Lower lobe of right lung (tissue), 2 donors: ENCODE measurements around the gene PDGFB. TPM values are rescaled to one million over a fixed set of nuclear protein-coding genes. Genes with fewer than 3 reads are reported as not detected.

Experiments
- ATAC-seq, 2 donors: fragments of 200-7000 bp; cut with Tn5 transposase; one replicate each; pipeline ENCODE4 v1.9.1; 2020 to 2022; ENCODE audit warnings: mild to moderate bottlenecking in 2 of 2, moderate library complexity in 2 of 2
- DNase-seq: peaks from one replicate; pipeline ENCODE4 v3.0.0-alpha.2; 2020
- H3K27ac ChIP-seq: fragments of 200-600 bp; one replicate; pipeline ENCODE4 v1.8.0; 2022
- H3K27me3 ChIP-seq: fragments of 200-600 bp; one replicate; pipeline ENCODE4 v1.8.0; 2022; ENCODE audit warnings: low read depth
- H3K36me3 ChIP-seq: fragments of 200-600 bp; one replicate; pipeline ENCODE4 v1.8.0; 2022; ENCODE audit warnings: mild to moderate bottlenecking
- H3K4me1 ChIP-seq: fragments of 200-600 bp; one replicate; pipeline ENCODE4 v1.8.0; 2022
- H3K4me3 ChIP-seq: fragments of 200-600 bp; one replicate; pipeline ENCODE4 v1.8.0; 2022; ENCODE audit warnings: mild to moderate bottlenecking
- H3K9me3 ChIP-seq: fragments of 200-600 bp; one replicate; pipeline ENCODE4 v1.8.0; 2022
- intact Hi-C: fragments of 100-400 bp; cut with DNase I; formaldehyde crosslinking; loops from one replicate; pipeline ENCODE4 v1.11.0; 2022
- total RNA-seq: library from RNA; stranded (reverse); fragmentation: NEBNext Ultra II Directional; extraction: Animal tissue kit (Norgen Biotek cat#: 25700); gene quantifications from one replicate; pipeline ENCODE4 v1.2.1, GENCODE V29; 2021
- TF ChIP-seq, protein P1 (sequence below): fragments of 200-600 bp; IDR thresholded peaks from one replicate; pipeline ENCODE4 v1.8.0; 2022; ENCODE audit warnings: antibody characterized with exemption, mild to moderate bottlenecking
- donor health status: DM: no; HTN: yes; CAD: no; lungs with severe emphysema.

The PDGFB gene
- total RNA-seq, 1 donor from 2014 or later: 30.5 TPM

GRCh38 chr22:39229075-39229474 is 15.7 kb downstream of the PDGFB start:
- Histone ChIP-seq H3K4me1 (peaks cover 32% of the 10 kb centered on the region), H3K36me3 (peaks cover 64% of the 10 kb centered on the region), H3K27ac (no peak overlapping the region), H3K4me3 (no peak overlapping the region), H3K9me3 (peaks cover 4% of the 10 kb centered on the region), H3K27me3 (no peaks in the 10 kb centered on the region)
- intact Hi-C loops: no loop called here
- TF ChIP-seq, protein P1, sequence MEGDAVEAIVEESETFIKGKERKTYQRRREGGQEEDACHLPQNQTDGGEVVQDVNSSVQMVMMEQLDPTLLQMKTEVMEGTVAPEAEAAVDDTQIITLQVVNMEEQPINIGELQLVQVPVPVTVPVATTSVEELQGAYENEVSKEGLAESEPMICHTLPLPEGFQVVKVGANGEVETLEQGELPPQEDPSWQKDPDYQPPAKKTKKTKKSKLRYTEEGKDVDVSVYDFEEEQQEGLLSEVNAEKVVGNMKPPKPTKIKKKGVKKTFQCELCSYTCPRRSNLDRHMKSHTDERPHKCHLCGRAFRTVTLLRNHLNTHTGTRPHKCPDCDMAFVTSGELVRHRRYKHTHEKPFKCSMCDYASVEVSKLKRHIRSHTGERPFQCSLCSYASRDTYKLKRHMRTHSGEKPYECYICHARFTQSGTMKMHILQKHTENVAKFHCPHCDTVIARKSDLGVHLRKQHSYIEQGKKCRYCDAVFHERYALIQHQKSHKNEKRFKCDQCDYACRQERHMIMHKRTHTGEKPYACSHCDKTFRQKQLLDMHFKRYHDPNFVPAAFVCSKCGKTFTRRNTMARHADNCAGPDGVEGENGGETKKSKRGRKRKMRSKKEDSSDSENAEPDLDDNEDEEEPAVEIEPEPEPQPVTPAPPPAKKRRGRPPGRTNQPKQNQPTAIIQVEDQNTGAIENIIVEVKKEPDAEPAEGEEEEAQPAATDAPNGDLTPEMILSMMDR: no peak
- ATAC-seq: no peak
- no peak for DNase-seq

- DNase-seq (no peak), ATAC-seq (no peak)
- peaks cover 4% of the 10 kb centered on the region for H3K9me3 ChIP-seq
- no peaks in the 10 kb centered on the region for H3K27me3 ChIP-seq
- TF ChIP-seq, protein P1: no peak
- intact Hi-C loops: no loop called here
- H3K4me1 ChIP-seq: peaks cover 20% of the 10 kb centered on the region
- no peak overlapping the region for H3K4me3 ChIP-seq
- H3K36me3 ChIP-seq: peaks cover 73% of the 10 kb centered on the region
- H3K27ac ChIP-seq: no peak overlapping the region
These were observed 17.1 kb downstream of the PDGFB start for GRCh38 chr22:39227542-39228272.

GRCh38 chr22:39226353-39226752 is 18.4 kb downstream of the PDGFB start:
- TF ChIP-seq, protein P1: no peak
- no peak for ATAC-seq
- intact Hi-C loops: no loop called here

DNA sequence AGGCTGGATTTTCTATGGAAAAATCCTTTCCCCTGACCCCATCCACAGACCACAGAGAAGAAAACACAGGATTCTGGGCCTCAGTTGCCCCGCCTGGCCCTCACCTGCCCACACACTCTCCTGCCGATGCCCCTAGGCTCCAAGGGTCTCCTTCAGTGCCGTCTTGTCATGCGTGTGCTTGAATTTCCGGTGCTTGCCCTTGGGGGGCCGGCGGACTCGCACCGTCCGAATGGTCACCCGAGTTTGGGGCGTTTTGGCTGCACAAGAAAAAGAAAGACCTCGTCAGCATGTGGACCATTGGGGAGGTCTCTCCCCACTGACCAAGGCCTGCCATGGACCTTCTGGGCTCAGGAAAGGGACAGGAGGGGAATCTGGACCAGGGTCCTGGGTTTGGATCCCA is 19.2 kb downstream of the PDGFB start:
- no peak overlapping the region for H3K4me3 ChIP-seq
- no peak overlapping the region for H3K27ac ChIP-seq
- peaks cover 65% of the 10 kb centered on the region for H3K36me3 ChIP-seq
- H3K9me3 ChIP-seq: peaks cover 4% of the 10 kb centered on the region
- H3K4me1 ChIP-seq: peaks cover 9% of the 10 kb centered on the region
- ATAC-seq: no peak
- no peak for DNase-seq
- H3K27me3 ChIP-seq: no peaks in the 10 kb centered on the region
- TF ChIP-seq, protein P1: no peak
- intact Hi-C loops: no loop called here

More at GRCh38 chr22:39226353-39226752, 18.4 kb downstream of the PDGFB start:
- Histone ChIP-seq H3K9me3 (peaks cover 4% of the 10 kb centered on the region), H3K4me3 (no peak overlapping the region), H3K27ac (no peak overlapping the region), H3K4me1 (peaks cover 16% of the 10 kb centered on the region), H3K36me3 (peaks cover 72% of the 10 kb centered on the region), H3K27me3 (no peaks in the 10 kb centered on the region)
- DNase-seq: no peak

DNA sequence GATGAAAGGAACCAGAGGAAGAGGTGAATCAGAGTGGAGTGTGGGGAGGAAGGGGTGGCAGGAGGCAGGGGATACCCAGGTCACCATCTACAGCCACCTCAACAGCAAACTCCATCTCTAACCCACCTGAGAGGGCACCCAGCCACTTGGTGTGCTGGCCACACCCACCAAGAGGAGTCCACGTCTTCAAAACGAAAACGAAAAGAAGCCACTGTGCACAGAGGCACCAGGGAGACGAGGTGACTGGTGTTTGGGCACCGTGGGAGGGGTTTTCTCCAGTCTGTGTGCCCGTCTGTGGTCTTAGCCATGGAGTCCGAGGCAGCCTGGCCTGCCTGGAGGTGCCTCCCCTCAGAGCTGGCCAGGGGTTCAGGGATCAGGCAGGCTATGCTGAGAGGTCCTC is 20.2 kb downstream of the PDGFB start:
- DNase-seq (no peak), ATAC-seq (no peak)
- Histone ChIP-seq H3K4me3 (no peak overlapping the region), H3K36me3 (peaks cover 57% of the 10 kb centered on the region), H3K4me1 (no peaks in the 10 kb centered on the region), H3K27ac (no peak overlapping the region), H3K27me3 (no peaks in the 10 kb centered on the region), H3K9me3 (peaks cover 4% of the 10 kb centered on the region)
- TF ChIP-seq, protein P1: no peak
- intact Hi-C loops: no loop called here
